GM18519 (cell line): ENCODE data around the gene NCAM2.

Experiments used
- ATAC-seq: cut with Tn5 transposase; IDR thresholded peaks from one replicate; pipeline ENCODE4 v1.9.1; 2021; ENCODE audit warnings: mild to moderate bottlenecking, moderate library complexity; ENCODE audit not compliant: unreplicated experiment, low FRiP score

Gene NCAM2

GRCh38 chr21:21025742-21026141, 27.5 kb downstream of the NCAM2 start:
- no peak for ATAC-seq

- ATAC-seq = no peak
Measured at GRCh38 chr21:21028275-21028820, 30.1 kb downstream of the NCAM2 start.

DNA sequence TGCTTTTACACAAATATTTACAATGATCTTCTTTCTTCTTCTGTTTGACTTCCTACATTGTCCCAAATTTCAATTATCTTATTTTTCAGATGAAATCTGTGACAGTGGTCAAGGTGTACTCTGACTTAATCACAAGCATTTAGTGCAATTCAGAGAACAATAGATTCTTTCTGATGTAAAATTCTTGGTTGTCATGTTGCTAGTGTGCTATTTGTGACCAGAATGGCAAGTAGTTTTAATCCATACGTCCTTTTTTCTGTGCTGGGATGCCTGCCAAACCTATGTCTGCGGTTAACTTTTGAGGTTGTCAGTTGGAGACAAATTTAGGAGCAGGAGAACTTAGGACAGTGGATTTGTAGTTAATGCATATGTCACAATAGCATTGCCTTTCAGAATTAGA, 31.0 kb downstream of the NCAM2 start:
- no peak for ATAC-seq

DNA sequence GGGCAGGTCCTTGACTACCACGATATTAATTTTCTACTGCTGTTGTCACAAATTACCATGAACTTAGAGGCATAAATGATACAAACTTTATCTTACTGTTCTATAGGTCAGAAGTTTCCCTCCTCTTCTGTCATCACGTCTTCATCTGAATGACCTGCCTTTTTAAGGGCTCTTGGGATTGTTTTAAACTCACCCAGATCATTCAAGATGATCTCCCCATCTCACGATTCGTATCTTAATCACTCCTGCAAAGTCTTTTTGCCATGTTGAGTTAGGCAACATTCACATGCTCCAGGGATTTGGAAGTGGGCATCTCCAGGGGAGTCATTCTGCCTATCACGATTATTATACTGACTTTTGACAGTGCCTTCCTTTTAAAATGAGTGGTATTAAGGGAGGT, 32.1 kb downstream of the NCAM2 start:
- no peak for ATAC-seq

DNA sequence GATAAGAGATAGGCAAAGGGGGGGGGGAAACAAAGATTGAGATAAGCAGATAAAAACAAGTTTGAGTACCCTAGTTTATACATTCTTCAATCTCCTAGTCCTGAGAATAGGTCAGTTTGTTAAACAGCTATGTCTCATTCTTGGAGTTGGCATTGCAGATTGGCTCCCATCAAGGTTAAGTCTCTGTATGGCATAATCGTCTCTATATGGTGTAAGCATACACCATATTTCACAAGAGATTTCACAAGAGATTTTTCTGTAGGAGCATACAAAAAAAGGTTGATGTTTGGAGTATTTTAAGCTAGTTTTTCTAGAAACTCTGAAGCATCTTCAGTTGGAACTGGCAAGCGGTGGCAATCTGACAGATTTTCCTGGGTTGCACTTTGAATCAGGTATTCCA, 35.8 kb downstream of the NCAM2 start:
- ATAC-seq = no peak

- ATAC-seq = no peak
Measured at GRCh38 chr21:21039624-21040170, 41.5 kb downstream of the NCAM2 start.

DNA sequence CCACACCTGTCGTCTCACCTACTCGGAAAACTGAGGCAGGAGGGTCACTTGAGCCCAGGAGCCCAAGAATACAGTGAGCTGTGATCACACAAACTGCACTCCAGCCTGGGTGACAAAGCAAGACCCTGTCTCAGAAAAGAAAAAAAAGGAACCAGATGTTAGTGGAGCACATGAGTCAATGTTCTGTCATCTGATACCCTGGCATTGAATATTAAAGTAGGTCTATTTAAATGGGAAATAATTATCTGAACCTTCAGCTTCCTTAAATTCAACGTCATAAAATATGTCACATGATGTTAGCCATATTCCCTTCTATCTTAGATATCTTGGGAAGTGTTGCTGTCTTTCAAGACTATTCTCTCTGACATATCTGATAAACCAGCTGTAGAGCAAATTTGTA, 47.3 kb downstream of the NCAM2 start:
- no peak for ATAC-seq

GRCh38 chr21:21046063-21046462, 47.9 kb downstream of the NCAM2 start:
- ATAC-seq = no peak

DNA sequence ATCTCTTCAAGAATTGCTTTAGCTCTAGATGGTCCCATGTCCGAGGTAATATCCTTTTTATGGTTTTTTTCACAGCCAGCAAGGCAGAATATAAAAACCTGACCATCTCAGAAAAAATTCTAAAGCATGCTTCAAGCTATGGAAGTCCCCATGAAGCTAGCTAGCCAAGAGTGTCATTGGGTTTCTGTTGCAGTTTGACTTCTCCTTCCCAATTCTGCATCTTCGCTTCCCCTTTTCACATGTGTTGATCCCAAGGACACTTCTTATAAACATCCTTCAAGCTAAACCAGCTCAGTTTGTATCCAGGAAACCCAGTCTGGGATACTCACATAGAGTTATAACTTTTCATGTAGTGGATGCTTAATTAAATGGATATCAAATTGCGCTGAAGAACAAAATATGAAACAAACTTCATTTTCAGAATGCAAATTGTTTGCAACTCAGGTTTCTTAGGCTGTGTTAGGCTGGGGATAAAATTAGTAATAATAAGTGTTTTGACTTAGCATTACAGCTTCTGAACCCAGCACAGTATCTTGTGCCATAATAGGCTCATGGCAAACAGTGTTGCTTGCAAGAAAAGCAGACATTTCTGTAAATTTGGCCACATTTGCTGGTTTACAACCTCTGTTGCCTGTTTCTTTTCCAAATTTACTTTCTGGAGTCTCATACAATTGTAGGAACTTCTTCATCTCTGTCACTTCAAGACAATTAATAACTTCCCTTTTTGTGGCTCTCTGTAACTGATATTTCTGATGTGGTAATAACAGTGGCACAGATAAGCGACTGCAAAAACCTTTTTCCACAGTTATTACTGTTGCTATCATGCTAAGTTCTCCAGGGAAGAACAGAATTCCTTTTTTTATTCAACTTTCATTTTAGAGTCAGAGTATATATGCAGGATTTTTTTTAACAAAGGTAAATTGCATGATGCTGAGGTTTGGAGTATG, 53.2 kb downstream of the NCAM2 start:
- no peak for ATAC-seq

DNA sequence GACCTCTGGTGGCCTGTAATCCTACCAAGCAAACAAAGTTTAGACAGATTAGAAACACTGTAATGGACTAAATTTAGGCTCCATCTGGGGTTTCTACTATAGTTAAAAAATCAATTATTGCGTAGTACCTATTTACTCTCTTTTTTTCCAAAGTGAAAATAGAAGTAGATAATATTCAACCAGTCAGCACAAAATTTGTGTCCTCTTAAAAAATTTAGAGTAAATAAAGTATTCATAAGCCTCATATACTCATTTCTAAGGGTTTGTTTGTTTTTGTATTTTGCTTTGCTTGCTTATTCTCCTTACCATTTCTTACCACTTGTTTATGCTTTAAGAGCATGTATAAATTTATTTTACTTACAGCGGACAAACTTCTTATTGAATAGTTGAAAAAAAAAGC, 54.5 kb downstream of the NCAM2 start:
- ATAC-seq = no peak

DNA sequence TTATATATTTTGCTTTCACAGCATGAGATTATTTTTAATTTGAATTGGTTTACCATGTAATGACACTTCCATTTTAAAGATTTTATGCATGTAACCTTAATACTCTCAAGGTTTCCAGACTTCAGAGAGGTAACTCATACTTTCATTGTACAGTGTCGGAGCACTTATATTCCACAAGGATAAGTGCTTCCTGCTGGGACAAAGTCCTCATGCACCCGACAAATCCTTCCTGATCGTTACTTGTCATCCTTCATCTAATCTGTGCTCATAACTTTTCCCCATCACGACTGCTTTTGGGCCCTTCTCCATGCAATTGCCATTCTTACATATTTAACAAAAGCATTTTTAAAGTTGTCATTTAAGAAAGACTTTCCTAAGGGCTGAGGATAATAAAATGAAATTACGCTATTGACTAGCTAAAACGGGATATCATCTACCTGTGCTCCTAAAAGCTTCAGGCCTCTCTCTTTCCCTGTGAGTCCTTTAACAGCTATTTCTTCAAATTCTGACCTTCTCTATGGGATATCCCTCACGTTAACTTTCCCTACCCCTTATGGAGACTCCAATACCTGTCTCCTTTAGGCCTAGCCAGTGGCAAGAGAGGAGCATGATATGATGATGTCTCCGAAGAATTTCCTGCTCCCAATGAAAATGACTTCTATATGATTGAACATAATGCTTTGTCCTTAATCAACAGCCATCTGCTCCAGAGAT, 59.3 kb downstream of the NCAM2 start:
- no peak for ATAC-seq

- ATAC-seq = no peak
Measured at GRCh38 chr21:21063828-21064227, 65.6 kb downstream of the NCAM2 start.

DNA sequence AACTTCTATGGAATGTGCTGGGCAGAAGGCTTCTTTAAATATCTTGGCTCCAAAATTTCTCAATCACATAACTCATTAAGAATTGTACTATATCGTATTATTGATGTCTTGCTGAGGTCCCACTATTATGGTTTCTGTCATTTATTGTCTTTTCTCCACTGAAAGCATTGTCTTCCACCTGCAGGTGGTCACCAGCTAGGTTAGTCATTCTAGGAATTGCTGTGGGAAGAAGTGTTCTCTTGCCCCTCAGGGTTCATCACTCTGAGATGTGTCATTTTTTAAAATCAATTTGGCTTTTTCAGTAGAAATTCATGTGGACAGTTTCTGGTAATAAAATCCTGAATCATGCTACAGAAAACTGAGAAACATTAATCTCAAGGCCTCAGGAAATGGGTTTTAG, 66.1 kb downstream of the NCAM2 start:
- no peak for ATAC-seq

GRCh38 chr21:21067375-21067774, 69.2 kb downstream of the NCAM2 start:
- no peak for ATAC-seq

- ATAC-seq = no peak
Measured at GRCh38 chr21:21074305-21074704, 76.1 kb downstream of the NCAM2 start.

GRCh38 chr21:21076051-21076450, 77.8 kb downstream of the NCAM2 start:
- ATAC-seq = no peak

GRCh38 chr21:21076491-21076890, 78.3 kb downstream of the NCAM2 start:
- no peak for ATAC-seq

DNA sequence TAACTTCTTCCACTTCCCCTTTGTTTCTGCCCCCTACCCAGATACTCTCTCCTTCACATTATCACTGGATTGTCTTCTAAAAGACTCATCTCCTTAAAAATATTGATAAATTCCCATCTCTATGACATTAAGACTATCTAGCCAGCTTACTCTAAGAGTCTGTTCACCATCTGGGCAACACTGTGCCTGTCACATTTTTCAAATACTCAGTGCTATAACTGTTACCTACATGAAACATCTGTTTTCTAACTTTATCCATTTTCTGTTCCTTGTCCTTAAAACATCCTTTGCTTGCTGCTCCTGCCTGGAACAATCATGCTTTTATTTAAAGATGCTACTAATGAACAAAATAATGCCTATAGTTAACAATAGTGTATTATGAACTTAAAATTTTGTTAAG, 81.4 kb downstream of the NCAM2 start:
- ATAC-seq = no peak

DNA sequence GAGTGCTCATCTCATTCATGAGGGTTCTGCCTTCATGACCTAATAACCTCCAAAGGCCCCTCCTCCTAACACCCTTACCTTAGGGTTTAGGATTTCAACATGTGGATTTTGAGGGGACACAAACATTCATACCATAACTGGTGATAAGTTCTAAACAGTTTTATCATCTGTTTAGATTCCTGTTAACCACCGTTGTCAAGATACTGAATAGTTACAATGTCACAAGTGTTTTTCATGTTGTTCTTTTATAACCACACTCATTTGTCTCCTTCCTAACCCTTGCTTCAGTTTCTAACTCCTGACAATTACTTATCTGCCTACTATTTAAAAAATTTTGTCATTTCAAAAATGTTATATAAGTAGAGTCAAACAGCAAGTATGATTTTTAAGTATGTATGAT, 86.0 kb downstream of the NCAM2 start:
- no peak for ATAC-seq

DNA sequence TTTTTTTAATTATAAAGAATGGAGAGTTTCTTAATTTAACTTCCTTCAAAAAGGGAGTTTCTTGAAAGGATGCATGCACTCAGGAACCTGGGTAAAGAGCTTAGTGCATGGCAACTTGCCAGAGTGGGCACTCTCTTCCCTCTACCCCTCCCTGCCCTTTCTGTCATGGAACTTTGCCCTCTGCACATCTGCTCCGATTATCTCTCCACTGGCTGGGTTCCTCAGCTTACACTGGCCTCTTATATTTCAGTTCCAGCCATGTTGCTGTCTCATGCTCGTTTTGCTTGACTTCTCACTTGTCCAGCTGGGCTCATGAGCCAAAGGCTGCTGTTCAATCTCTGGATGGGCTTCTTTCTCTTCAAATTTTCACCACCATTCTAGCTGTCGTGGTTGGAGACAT, 87.0 kb downstream of the NCAM2 start:
- no peak for ATAC-seq

GRCh38 chr21:21096956-21097355, 98.7 kb downstream of the NCAM2 start:
- ATAC-seq = no peak
